Bronchial epithelial cell (primary cell): ENCODE measurements around the gene PLEKHA7. TPM values are rescaled to one million over a fixed set of nuclear protein-coding genes. Genes with fewer than 3 reads are reported as not detected.
"Not testable (repeated sequence)": the region's sequence is repeated elsewhere in the genome, so short reads cannot be mapped to it uniquely, and the experiment has no call there.

Source experiments
- DNase-seq: peaks from one replicate; pipeline ENCODE4 v3.0.0-alpha.2; 2010; ENCODE audit warnings: low read depth
- FAIRE-seq: peaks from 2 replicates; lab custom pipeline; 2011; peaks lifted over from hg19 to GRCh38; lab: Jason Lieb, UNC
- H3K27me3 ChIP-seq: 2 replicates; pipeline ENCODE4 v1.5.1; 2011; ENCODE audit warnings: low read length; ENCODE audit not compliant: control insufficient read depth, insufficient read depth
- H3K36me3 ChIP-seq: 2 replicates; pipeline ENCODE4 v1.5.1; 2011; ENCODE audit warnings: low read length; ENCODE audit not compliant: control insufficient read depth, insufficient read depth
- H3K4me3 ChIP-seq: 2 replicates; pipeline ENCODE4 v1.5.1; 2011; ENCODE audit warnings: mild to moderate bottlenecking, low read depth, low read length, control low read depth
- total RNA-seq: library from RNA; depleted of rRNA; stranded (reverse); fragments of >200 nt; gene quantifications from 2 replicates; pipeline ENCODE4 v1.2.1, GENCODE V29; 2014
- TF ChIP-seq, protein P1 (sequence below): IDR thresholded peaks from 2 replicates; pipeline ENCODE4 v1.5.1; 2011; ENCODE audit warnings: mild to moderate bottlenecking, moderate library complexity, low read length, control low read depth, inconsistent platforms; ENCODE audit not compliant: insufficient read depth, severe bottlenecking

Gene PLEKHA7
- total RNA-seq, 1 donor from 2014 or later, result 2.4 TPM

DNA sequence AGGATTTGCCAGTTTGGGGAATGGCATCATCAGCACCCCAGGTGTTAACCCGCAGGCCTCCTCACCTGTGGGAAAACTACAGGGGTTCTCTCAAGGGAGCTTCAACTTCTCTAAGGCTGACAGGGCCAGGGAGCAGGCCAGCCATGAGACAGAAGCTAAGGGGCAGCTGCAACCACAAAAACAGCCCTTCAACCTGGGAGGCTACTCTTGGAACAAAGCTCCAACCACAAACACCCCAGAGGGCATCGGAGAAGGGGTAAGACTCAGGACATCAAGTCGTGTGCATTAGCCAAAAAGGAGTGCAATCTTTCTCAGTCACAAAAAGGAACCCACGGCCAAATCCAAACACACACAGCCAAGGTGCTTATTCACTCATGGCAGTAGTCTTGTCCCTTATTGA, 103.0 kb downstream of the PLEKHA7 start:
- DNase-seq, result no peak
- TF ChIP-seq, protein P1, sequence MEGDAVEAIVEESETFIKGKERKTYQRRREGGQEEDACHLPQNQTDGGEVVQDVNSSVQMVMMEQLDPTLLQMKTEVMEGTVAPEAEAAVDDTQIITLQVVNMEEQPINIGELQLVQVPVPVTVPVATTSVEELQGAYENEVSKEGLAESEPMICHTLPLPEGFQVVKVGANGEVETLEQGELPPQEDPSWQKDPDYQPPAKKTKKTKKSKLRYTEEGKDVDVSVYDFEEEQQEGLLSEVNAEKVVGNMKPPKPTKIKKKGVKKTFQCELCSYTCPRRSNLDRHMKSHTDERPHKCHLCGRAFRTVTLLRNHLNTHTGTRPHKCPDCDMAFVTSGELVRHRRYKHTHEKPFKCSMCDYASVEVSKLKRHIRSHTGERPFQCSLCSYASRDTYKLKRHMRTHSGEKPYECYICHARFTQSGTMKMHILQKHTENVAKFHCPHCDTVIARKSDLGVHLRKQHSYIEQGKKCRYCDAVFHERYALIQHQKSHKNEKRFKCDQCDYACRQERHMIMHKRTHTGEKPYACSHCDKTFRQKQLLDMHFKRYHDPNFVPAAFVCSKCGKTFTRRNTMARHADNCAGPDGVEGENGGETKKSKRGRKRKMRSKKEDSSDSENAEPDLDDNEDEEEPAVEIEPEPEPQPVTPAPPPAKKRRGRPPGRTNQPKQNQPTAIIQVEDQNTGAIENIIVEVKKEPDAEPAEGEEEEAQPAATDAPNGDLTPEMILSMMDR, result no peak
- Histone ChIP-seq H3K4me3 (no peak overlapping the region), H3K36me3 (no peaks in the 10 kb centered on the region), H3K27me3 (no peaks in the 10 kb centered on the region)
- no peak for FAIRE-seq

DNA sequence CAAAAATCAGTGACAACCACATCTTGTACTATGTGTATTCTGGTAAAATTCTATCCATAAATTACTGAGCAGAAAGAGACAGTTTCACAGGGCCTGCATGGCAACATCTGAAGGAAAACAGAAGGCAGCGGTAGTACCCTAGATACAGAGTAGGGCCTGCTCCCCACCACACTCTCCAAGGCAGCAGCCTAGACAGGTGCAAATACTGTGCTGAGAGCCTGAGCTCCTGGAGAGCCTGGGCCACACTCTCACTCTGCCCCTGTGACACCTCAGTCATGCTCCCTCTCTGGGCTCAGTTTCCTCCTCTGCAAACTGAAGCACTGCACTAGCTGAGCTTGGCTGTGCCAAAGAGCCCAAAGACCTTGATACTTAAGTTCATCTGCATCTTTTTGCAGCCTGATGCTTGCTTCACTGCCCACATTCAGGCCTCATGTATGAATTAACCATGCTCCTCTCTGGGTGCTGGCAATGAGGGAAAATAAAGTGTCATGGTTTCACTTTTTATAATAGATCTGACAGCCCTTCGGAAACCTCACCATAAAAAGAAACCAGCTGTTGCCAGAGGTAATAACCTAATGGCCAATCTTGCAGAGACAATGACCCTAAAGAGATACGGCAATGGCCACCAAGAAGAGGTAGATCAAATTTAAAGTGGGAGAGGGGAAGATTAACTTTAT, 104.7 kb downstream of the PLEKHA7 start:
- Histone ChIP-seq H3K27me3 (no peaks in the 10 kb centered on the region), H3K36me3 (no peaks in the 10 kb centered on the region), H3K4me3 (no peak overlapping the region)
- TF ChIP-seq, protein P1, result no peak
- FAIRE-seq, result no peak
- no peak for DNase-seq

DNA sequence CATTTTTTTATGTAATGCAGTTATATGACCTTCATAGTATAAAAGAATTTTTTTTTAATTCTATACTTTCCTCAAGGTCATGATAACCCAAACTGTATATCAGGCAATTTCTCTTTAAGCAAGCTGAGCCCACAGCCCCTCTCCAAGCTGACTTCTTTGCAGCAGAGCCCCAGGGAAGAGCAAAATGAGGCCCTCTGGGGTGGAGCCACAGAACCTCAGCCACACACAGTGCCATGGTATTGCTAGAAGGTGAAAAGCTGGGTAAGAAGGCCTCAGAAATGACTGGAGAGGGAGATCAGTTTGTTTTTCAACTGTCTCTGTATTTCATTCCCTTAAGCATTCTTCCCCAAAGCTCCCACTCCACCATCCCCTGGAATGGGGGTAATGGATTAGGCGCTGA, 108.8 kb downstream of the PLEKHA7 start:
- Histone ChIP-seq H3K27me3 (no peaks in the 10 kb centered on the region), H3K4me3 (no peak overlapping the region), H3K36me3 (no peaks in the 10 kb centered on the region)
- no peak for FAIRE-seq
- TF ChIP-seq, protein P1, result no peak
- DNase-seq, result no peak

DNA sequence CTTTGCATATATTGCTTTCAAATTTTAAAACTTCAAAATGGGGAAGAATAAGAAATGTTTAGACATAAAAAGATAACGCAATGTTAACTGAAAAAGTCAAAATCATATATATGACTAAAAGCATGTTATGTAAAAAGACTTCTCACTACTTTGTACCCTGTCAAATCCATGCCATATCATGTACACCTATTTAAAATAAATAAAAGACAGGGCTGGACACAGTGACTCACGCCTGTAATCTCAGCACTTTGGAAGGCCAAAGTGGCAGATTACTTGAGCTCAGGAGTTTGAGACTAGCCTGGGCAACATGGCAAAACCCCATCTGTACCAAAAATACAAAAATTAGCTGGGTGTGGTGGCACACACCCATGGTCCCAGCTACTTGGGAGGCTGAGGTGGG, 109.5 kb downstream of the PLEKHA7 start:
- peak; percentile 59 for DNase-seq
- H3K4me3 ChIP-seq, H3K36me3 ChIP-seq, FAIRE-seq, H3K27me3 ChIP-seq: not testable (repeated sequence)

DNA sequence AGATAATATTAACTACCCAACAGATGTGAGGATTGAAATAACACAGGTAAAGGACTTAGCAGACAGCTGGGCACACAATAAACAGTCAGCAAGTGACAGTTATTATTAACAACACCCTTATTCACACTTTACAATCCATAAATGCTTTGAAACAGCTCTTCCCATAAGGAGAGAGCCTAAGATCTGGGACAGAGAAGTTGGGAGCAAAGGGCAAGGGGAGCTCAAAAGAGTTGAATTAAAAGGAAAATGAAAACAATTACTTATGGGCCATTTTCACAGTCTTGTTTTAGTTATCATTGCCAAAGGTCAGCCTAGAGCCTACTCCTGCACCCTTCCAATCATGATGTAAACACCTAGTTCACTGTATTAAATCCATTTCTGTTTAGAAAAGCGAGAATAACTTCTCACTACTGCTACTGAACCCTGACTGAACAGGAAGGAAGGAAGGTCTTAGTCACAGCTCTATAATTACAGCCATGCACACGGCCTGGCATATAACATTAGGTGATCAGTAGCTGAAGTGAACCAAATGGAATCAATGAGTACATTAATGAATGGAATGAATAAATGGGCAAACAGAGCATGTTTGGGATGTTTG, 111.3 kb downstream of the PLEKHA7 start:
- Histone ChIP-seq H3K4me3 (no peak overlapping the region), H3K27me3 (no peaks in the 10 kb centered on the region), H3K36me3 (no peaks in the 10 kb centered on the region)
- TF ChIP-seq, protein P1, result no peak
- peak; percentile 68 for DNase-seq
- FAIRE-seq, result no peak

DNA sequence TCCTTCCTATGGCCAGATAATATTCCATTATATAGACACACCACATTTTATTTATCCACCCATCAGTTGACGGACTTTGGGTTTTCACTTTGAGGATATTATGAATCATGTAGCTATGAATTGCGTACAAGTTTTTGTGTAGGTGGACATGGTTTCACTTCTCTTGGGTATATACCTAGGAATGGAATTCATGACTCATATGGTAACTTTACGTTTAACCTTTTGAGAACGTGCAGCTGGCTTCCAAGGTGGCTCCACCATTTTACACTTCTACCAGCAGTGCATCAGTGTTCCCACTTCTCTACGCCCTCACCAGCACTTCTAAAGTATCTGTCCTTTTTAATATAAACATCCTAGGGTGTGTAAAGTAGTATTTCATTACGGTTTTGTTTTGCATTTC, 112.0 kb downstream of the PLEKHA7 start:
- FAIRE-seq, result no peak

More for the DNA sequence above, 112.0 kb downstream of the PLEKHA7 start:
- peak; percentile 99 for DNase-seq
- TF ChIP-seq, protein P1, result no peak
- H3K27me3 ChIP-seq, result no peaks in the 10 kb centered on the region
- no peak overlapping the region for H3K4me3 ChIP-seq
- H3K36me3 ChIP-seq, result no peaks in the 10 kb centered on the region
